Breast epithelium (tissue), 3 donors: ENCODE data around the gene FGFBP2.

Source experiments
- POLR2A ChIP-seq: fragments of 450-650 bp; IDR thresholded peaks from one replicate; pipeline ENCODE4 v1.6.1; 2016; ENCODE audit warnings: antibody characterized with exemption, mild to moderate bottlenecking, moderate library complexity
- POLR2AphosphoS5 ChIP-seq, 3 donors: sonication (generic); formaldehyde crosslinking; IDR thresholded peaks; one replicate each; pipeline ENCODE4 v1.6.1; 2017; ENCODE audit warnings: antibody characterized with exemption in 3 of 3
- TF ChIP-seq, protein P1 (sequence below), 3 donors: fragments of 450-650 bp; IDR thresholded peaks; one replicate each; pipeline ENCODE4 v1.5.1; 2016 to 2017; ENCODE audit warnings: antibody characterized with exemption in 3 of 3, mild to moderate bottlenecking in 3 of 3, moderate library complexity in 3 of 3

DNA sequence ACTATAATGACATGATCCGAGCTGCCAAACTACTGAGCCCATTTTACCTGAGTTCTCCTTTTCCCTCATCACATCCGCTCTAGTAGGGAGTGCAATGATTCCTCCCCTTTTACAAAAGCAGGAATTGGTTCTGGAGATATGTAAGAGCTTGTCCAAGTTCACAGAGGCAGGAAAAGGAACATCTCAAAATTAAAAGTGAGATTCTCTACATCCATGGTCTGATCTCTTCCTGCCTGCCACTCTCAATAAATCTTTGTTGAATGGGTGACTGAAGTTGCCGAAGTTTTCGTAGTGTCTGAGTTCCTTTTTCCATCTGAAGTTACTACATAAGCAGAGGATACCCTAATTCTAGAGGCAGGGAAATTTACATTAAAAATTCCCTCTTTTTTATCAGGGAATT, 24.3 kb downstream of the FGFBP2 start, which contains the start of gene FGFBP1:
- TF ChIP-seq, protein P1, sequence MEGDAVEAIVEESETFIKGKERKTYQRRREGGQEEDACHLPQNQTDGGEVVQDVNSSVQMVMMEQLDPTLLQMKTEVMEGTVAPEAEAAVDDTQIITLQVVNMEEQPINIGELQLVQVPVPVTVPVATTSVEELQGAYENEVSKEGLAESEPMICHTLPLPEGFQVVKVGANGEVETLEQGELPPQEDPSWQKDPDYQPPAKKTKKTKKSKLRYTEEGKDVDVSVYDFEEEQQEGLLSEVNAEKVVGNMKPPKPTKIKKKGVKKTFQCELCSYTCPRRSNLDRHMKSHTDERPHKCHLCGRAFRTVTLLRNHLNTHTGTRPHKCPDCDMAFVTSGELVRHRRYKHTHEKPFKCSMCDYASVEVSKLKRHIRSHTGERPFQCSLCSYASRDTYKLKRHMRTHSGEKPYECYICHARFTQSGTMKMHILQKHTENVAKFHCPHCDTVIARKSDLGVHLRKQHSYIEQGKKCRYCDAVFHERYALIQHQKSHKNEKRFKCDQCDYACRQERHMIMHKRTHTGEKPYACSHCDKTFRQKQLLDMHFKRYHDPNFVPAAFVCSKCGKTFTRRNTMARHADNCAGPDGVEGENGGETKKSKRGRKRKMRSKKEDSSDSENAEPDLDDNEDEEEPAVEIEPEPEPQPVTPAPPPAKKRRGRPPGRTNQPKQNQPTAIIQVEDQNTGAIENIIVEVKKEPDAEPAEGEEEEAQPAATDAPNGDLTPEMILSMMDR (IDR thresholded peaks at IDR 0.05), result no peak
- TF ChIP-seq POLR2AphosphoS5 (IDR thresholded peaks at IDR 0.05) (no peak), POLR2A (no peak)
